Activated CD4-positive, alpha-beta memory T cell treated with anti-CD3 and anti-CD28 coated beads for 36 hours (primary cell): ENCODE measurements around the gene ASPHD2. TPM values are rescaled to one million over a fixed set of nuclear protein-coding genes. Genes with fewer than 3 reads are reported as not detected.

Experiments used
- CTCF ChIA-PET: fragments of 350-600 bp; sonication (Branson Sonifier 250); formaldehyde crosslinking; loops from one replicate; lab custom pipeline; 2021; ENCODE audit warnings: antibody characterized with exemption, inconsistent platforms; lab: Charles Lee
- POLR2A ChIA-PET: fragments of 350-600 bp; sonication (Branson Sonifier 250); formaldehyde crosslinking; loops from one replicate; lab custom pipeline; 2021; ENCODE audit warnings: antibody characterized with exemption; lab: Charles Lee
- DNase-seq: peaks from one replicate; pipeline ENCODE4 v3.0.0-alpha.2; 2020
- H3K27ac Mint-ChIP-seq: one replicate; pipeline ENCODE4 v1.8.0; 2021; ENCODE audit warnings: mixed read lengths
- H3K27me3 Mint-ChIP-seq: one replicate; pipeline ENCODE4 v1.8.0; 2021; ENCODE audit warnings: mixed read lengths
- H3K36me3 Mint-ChIP-seq: one replicate; pipeline ENCODE4 v1.8.0; 2021; ENCODE audit warnings: mixed read lengths
- H3K4me1 Mint-ChIP-seq: one replicate; pipeline ENCODE4 v1.8.0; 2021; ENCODE audit warnings: low read depth, mixed read lengths
- H3K4me3 Mint-ChIP-seq: one replicate; pipeline ENCODE4 v1.8.0; 2021; ENCODE audit warnings: mild to moderate bottlenecking, mixed read lengths
- H3K9me3 Mint-ChIP-seq: one replicate; pipeline ENCODE4 v1.8.0; 2021; ENCODE audit warnings: mixed read lengths
- intact Hi-C: fragments of 100-400 bp; cut with micrococcal nuclease; formaldehyde crosslinking; loops from one replicate; pipeline ENCODE4 v1.15.1; 2023
- total RNA-seq, 2 experiments: library from RNA; stranded (reverse); gene quantifications; one replicate each; pipeline ENCODE4 v1.2.3, GENCODE V29; 2021

The ASPHD2 gene
- total RNA-seq, 2 experiments from 2014 or later = 9.2 to 10.0 TPM

- DNase-seq = peak; percentile 35
- intact Hi-C loops = loop anchor here (1.0 to 2.0 kb wide), 2 partner anchors 83 to 177 kb away; no protein-coding TSS in a partner anchor
- Mint-ChIP-seq H3K9me3 (no peaks in the 10 kb centered on the region), H3K4me3 (peak overlapping the region; percentile 42), H3K27ac (peak overlapping the region; percentile 92), H3K27me3 (no peaks in the 10 kb centered on the region), H3K36me3 (peaks cover 27% of the 10 kb centered on the region), H3K4me1 (peaks cover 76% of the 10 kb centered on the region)
- ChIA-PET POLR2A (interaction anchor here (0.6 to 3.9 kb wide), 5 partner anchors 51 to 183 kb away, joined by 3 to 41 read pairs (median 5); partner anchors contain the start of genes ASPHD2 and TPST2), CTCF (interaction anchor here (0.7 to 4.3 kb wide), 11 partner anchors 20 to 197 kb away, joined by 3 to 18 read pairs (median 5); partner anchors contain the start of gene TFIP11)
These were observed 52.6 kb downstream of the ASPHD2 start for GRCh38 chr22:26481694-26482093.

DNA sequence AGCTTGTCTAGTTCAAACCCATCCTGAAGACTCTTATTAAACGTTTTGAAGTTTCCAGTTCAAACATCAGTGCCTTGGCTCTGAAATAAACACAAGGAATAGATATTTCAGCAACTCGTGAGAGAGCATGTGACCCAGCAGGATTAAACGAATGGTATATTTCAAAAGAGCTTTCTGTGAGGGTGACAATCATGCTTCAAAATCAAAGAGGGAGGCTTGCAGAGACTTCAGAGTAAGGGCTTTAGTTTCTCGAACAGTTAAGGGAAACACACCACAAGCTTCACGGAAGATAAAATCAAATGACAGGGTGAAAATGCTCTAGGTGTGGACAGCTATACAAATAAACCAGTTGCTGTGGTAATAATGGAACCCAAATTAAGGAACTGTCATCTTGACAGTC is 53.1 kb downstream of the ASPHD2 start:
- POLR2A ChIA-PET = interaction anchor here (0.6 to 3.9 kb wide), 6 partner anchors 47 to 190 kb away, joined by 3 to 41 read pairs (median 4); partner anchors contain the start of gene ASPHD2
- Mint-ChIP-seq H3K9me3 (no peaks in the 10 kb centered on the region), H3K4me1 (peaks cover 73% of the 10 kb centered on the region), H3K36me3 (peaks cover 24% of the 10 kb centered on the region), H3K27ac (peak overlapping the region; percentile 92), H3K4me3 (peak overlapping the region; percentile 96), H3K27me3 (no peaks in the 10 kb centered on the region)
- intact Hi-C loops = loop anchor here (2.0 kb wide), 1 partner anchor 177 kb away; no protein-coding TSS in a partner anchor
- DNase-seq = no peak
- CTCF ChIA-PET = interaction anchor here (0.8 to 4.3 kb wide), 10 partner anchors 21 to 196 kb away, joined by 3 to 18 read pairs (median 5); no protein-coding TSS in a partner anchor

DNA sequence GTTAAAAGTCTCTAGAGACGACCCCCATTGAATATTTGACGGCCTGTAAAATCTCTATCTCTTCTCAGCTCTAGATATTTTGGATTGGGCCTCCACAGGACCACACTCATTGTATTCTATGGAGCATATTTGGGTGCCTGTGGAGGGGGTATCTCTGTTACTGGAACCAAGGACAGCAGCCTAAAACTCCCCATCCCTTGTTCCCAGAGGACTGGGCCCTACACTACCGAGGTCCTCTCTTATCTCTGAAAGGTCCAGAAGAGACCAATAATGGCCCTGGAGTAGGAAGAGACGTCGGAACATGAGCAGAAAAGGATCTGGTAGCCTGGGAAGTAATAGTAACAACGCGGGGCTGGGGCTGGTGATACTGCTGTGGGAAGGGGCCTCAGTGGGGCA is 54.0 kb downstream of the ASPHD2 start:
- ChIA-PET CTCF (interaction anchor here (0.7 to 4.3 kb wide), 11 partner anchors 20 to 196 kb away, joined by 3 to 18 read pairs (median 5); no protein-coding TSS in a partner anchor), POLR2A (interaction anchor here (0.8 to 3.9 kb wide), 18 partner anchors 11 to 199 kb away, joined by 3 to 41 read pairs (median 4); partner anchors contain the start of genes ASPHD2, TFIP11 and TPST2)
- H3K36me3 Mint-ChIP-seq = peaks cover 20% of the 10 kb centered on the region
- peak overlapping the region; percentile 96 for H3K4me3 Mint-ChIP-seq
- H3K27ac Mint-ChIP-seq = peak overlapping the region; percentile 92
- H3K4me1 Mint-ChIP-seq = peaks cover 64% of the 10 kb centered on the region
- no peak for DNase-seq
- no peaks in the 10 kb centered on the region for H3K9me3 Mint-ChIP-seq
- H3K27me3 Mint-ChIP-seq = no peaks in the 10 kb centered on the region
- intact Hi-C loops = loop anchor here (1.0 to 2.0 kb wide), 4 partner anchors 29 to 189 kb away; partner anchors contain the start of genes TFIP11 and TPST2

- POLR2A ChIA-PET = interaction anchor here (0.8 to 3.9 kb wide), 17 partner anchors 10 to 198 kb away, joined by 3 to 41 read pairs (median 3); partner anchors contain the start of genes ASPHD2, TFIP11 and TPST2
- H3K36me3 Mint-ChIP-seq = peaks cover 25% of the 10 kb centered on the region
- H3K4me1 Mint-ChIP-seq = peaks cover 65% of the 10 kb centered on the region
These were observed 54.6 kb downstream of the ASPHD2 start, which contains the start of the genes HPS4 and SRRD for GRCh38 chr22:26483439-26484359. Gene HPS4, minus strand, starts transcription at chr22:26483783. Its CDS starts 2,021 bp downstream, at chr22:26481762. Gene SRRD, plus strand, starts transcription at chr22:26483877. Its CDS starts 14 bp downstream, at chr22:26483891.

DNA sequence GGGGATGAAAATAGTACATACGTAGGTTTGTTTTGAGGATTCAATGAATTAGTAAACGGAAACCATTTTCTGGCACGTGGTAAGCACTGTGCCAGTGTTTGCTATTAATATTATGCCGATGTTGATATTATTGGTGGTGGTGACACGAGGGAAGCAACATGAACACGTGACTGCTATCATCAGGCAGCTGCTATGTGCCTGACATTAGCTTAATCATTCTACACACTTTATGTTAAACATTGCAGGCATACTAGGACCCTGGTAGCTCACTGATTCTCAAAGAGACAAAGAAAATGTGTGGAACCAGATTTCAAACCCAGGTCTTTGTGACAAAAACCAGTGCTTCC is 55.3 kb downstream of the ASPHD2 start:
- CTCF ChIA-PET = interaction anchor here (0.7 to 4.3 kb wide), 10 partner anchors 10 to 190 kb away, joined by 3 to 18 read pairs (median 7); no protein-coding TSS in a partner anchor
- no peaks in the 10 kb centered on the region for H3K9me3 Mint-ChIP-seq
- H3K27ac Mint-ChIP-seq = peak overlapping the region; percentile 92
- no peak for DNase-seq
- H3K4me3 Mint-ChIP-seq = peak overlapping the region; percentile 96
- no peaks in the 10 kb centered on the region for H3K27me3 Mint-ChIP-seq
- POLR2A ChIA-PET = interaction anchor here (1.1 to 3.9 kb wide), 6 partner anchors 10 to 189 kb away, joined by 3 to 41 read pairs (median 9); partner anchors contain the start of gene ASPHD2
- H3K4me1 Mint-ChIP-seq = peaks cover 59% of the 10 kb centered on the region
- H3K36me3 Mint-ChIP-seq = peaks cover 19% of the 10 kb centered on the region
- intact Hi-C loops = no loop called here

More at GRCh38 chr22:26483439-26484359, 54.6 kb downstream of the ASPHD2 start, which contains the start of the genes HPS4 and SRRD:
- Mint-ChIP-seq H3K27ac (peak within 1 kb of the TSS; percentile 92), H3K4me3 (peak within 1 kb of the TSS; percentile 96), H3K27me3 (no peaks in the 10 kb centered on the region), H3K9me3 (no peaks in the 10 kb centered on the region)
- CTCF ChIA-PET = interaction anchor here (0.7 to 4.3 kb wide), 14 partner anchors 10 to 1436 kb away, joined by 3 to 18 read pairs (median 4); partner anchors contain the start of gene PITPNB
- intact Hi-C loops = loop anchor here (1.0 to 2.0 kb wide), 4 partner anchors 29 to 189 kb away; partner anchors contain the start of genes TFIP11 and TPST2
- DNase-seq = peak; percentile 94

GRCh38 chr22:26485013-26485412 is 56.0 kb downstream of the ASPHD2 start:
- H3K4me3 Mint-ChIP-seq = peak overlapping the region; percentile 96
- POLR2A ChIA-PET = interaction anchor here (1.9 to 3.9 kb wide), 4 partner anchors 9 to 188 kb away, joined by 9 to 41 read pairs (median 18); partner anchors contain the start of gene ASPHD2
- DNase-seq = no peak
- CTCF ChIA-PET = interaction anchor here (1.2 to 4.3 kb wide), 5 partner anchors 18 to 180 kb away, joined by 4 to 18 read pairs (median 15); no protein-coding TSS in a partner anchor
- peak overlapping the region; percentile 59 for H3K27ac Mint-ChIP-seq
- no peaks in the 10 kb centered on the region for H3K27me3 Mint-ChIP-seq
- H3K36me3 Mint-ChIP-seq = peaks cover 15% of the 10 kb centered on the region
- peaks cover 52% of the 10 kb centered on the region for H3K4me1 Mint-ChIP-seq
- intact Hi-C loops = no loop called here
- H3K9me3 Mint-ChIP-seq = no peaks in the 10 kb centered on the region

- Mint-ChIP-seq H3K36me3 (peaks cover 19% of the 10 kb centered on the region), H3K9me3 (no peaks in the 10 kb centered on the region), H3K4me1 (peaks cover 45% of the 10 kb centered on the region), H3K4me3 (peak overlapping the region; percentile 6), H3K27me3 (no peaks in the 10 kb centered on the region), H3K27ac (peak overlapping the region; percentile 53)
- ChIA-PET CTCF (interaction anchor here (3.4 kb wide), 1 partner anchor 17 kb away, joined by 17 read pairs; no protein-coding TSS in a partner anchor), POLR2A (interaction anchor here (3.1 kb wide), 1 partner anchor 187 kb away, joined by 26 read pairs; no protein-coding TSS in a partner anchor)
- DNase-seq = no peak
- intact Hi-C loops = no loop called here
These were observed 56.8 kb downstream of the ASPHD2 start for GRCh38 chr22:26485806-26486390.

- intact Hi-C loops = no loop called here
- DNase-seq = no peak
- Mint-ChIP-seq H3K27me3 (no peaks in the 10 kb centered on the region), H3K9me3 (no peaks in the 10 kb centered on the region), H3K27ac (no peak overlapping the region), H3K36me3 (peaks cover 17% of the 10 kb centered on the region), H3K4me1 (peaks cover 40% of the 10 kb centered on the region), H3K4me3 (no peak overlapping the region)
- CTCF ChIA-PET = no interaction called here
- POLR2A ChIA-PET = no interaction called here
These were observed 57.3 kb downstream of the ASPHD2 start for GRCh38 chr22:26486394-26486793.

GRCh38 chr22:26487996-26488395 is 58.9 kb downstream of the ASPHD2 start:
- no peak for DNase-seq
- intact Hi-C loops = no loop called here
- CTCF ChIA-PET = no interaction called here
- H3K36me3 Mint-ChIP-seq = peaks cover 24% of the 10 kb centered on the region
- H3K27ac Mint-ChIP-seq = no peak overlapping the region
- POLR2A ChIA-PET = no interaction called here
- no peaks in the 10 kb centered on the region for H3K9me3 Mint-ChIP-seq
- no peak overlapping the region for H3K4me3 Mint-ChIP-seq
- H3K27me3 Mint-ChIP-seq = no peaks in the 10 kb centered on the region
- peaks cover 24% of the 10 kb centered on the region for H3K4me1 Mint-ChIP-seq

DNA sequence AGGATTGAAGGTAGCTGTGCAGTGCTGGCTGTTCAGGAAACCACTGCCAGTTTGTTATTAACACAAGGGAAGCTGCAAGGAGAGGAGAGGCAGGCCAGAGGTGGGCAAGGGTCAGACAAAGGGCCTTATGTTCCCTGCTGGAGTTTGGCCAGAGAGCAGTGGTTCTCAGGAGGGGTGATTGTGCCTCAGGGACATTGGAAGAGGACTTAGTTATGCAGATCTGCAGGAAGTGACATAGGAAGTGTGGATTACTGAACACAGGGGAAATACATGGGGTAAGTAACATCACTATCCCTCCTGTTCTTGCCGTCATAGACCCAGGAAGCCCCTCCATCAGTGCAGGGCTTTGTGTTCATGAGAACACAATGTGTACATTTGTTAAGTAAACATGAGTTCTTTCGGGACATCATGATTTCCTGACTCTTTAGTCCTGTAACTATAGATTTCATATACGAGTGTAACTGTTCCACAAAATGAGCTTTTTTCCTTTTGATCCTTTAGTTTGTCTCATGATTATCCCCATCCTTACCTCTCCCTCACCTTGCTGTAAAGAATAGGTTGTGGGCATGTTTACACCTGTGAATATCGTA is 60.5 kb downstream of the ASPHD2 start:
- no peak overlapping the region for H3K4me3 Mint-ChIP-seq
- peak overlapping the region; percentile 30 for H3K27ac Mint-ChIP-seq
- H3K4me1 Mint-ChIP-seq = peaks cover 19% of the 10 kb centered on the region
- ChIA-PET CTCF (no interaction called here), POLR2A (no interaction called here)
- intact Hi-C loops = no loop called here
- no peak for DNase-seq
- no peaks in the 10 kb centered on the region for H3K27me3 Mint-ChIP-seq
- no peaks in the 10 kb centered on the region for H3K9me3 Mint-ChIP-seq
- H3K36me3 Mint-ChIP-seq = peaks cover 38% of the 10 kb centered on the region
